SKM-1 treated with dmso at 0.1 percent for 144 hours (cell line): ENCODE results near the gene POFUT2.

Experiments
- DNase-seq: peaks from one replicate; lab custom pipeline; 2025; ENCODE audit not compliant: unreplicated experiment; lab: John Stamatoyannopoulos, UW

The POFUT2 gene

DNA sequence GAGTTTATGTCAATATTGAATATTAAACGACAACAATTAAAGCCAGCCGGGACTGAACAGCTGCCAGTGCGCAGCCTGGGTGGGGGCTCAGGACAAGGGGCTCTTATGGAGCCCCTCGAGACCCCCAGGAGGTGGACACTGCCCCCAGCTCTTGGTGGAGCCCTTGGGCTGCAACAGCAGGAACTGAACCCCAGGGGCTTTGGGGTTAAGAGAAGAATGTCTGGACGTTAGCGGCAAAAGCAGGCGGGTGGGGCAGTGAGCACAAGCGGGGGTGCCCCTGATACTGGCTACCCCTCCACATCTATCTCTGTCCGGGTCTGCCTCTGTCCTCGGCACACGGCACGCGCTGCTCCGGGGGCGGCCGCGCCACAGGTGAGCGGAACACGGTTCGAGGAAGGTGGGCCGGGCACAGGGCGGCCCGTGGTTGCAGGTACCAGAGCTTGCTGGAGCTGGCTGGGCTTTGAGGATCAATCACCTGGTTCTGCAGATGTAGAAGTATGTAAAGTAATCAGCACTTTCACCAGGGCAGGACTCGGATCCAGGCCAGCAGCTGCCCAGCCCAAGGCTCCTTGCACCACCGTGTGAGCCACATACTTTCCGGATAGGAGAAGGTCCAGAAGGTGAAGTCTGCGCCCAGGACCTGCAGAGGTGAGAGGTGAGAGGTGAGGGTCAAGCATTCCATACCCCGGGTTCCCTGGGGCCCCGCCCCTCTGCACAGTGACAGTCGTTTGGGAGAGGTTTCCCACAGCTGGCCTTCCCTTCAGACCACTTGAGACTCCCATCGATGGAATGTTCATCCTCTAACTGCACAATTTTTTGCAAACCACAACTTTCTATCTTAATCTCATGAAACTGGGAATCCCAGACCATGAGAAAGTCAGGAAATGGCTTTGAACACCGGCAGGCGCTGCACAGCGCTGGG lies 12.4 kb upstream of the POFUT2 start:
- DNase-seq: no peak

DNA sequence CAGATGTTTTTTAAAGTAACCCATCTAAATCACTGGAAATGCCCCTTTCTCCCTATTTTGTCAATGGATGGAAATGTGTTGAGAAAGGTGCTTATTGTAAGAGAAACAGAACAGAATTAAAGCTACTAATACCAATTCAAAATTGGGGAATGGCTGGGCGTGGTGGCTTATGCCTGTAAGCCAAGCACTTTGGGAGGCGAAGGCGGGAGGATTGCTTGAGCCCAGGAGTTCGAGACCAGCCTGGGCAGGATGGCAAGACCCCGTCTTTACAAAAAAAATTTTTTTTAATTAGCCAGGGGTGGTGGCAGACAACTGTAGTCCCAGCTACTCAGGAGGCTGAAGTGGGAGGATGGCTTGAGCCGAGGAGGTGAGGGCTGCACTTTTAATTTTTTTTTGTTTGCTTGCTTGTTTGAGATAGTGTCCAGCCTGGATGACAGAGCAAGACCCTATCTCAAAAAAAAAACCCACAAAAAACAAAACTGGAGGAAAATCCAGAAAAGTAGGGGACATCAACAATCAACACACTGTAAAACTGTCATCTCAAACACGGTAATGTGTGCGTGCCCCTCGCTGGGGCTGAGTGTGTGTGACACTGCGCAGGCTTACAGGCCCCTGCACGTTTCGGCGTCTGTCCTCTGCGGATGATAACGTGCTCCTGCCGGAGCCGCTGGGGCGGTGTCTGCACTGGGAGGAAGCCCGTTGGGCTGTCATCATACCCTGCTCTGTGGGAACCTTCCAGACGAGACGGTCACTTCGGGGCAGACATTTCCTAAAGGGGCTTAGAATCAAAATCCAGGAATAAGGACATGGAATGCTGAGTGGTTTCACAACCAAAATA lies 11.6 kb upstream of the POFUT2 start:
- DNase-seq: no peak

DNA sequence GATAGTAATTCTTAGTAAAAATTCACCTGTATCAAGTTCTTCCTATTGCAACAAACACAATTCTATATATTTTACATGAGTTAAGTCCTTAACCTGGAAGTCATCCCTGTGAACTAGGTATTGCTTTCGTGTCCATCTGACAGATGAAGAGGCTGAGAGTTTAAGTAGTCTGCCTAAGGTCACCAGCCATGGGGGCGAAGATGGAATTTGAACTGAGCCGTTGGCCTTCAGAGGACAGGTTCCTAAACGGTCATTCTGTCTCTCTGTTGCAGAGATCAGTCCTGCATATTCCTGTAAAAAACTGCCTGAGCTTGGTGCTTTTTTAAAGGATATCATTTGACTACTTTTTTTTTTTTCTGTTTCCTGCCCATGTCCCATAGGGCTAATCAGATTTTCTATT lies 10.2 kb upstream of the POFUT2 start:
- DNase-seq: no peak

DNA sequence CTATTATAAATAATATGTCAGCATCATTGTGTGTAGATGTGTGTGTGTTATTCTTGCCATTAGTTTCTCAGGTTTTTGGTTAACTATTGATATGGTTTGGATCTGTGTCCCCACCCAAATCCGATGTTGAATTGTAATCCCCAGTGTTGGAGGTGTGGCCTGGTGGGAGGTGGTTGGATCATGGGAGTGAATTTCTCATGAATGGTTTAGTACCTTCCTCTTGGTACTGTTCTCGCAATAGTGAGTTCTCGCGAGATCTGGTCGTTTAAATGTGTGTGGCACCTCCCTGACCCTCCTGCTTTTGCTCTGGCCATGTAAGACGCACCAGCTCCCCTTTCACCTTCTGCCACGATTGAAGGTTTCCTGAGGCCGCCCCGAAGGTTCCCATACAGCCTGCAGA lies 9.6 kb upstream of the POFUT2 start:
- DNase-seq: no peak

DNA sequence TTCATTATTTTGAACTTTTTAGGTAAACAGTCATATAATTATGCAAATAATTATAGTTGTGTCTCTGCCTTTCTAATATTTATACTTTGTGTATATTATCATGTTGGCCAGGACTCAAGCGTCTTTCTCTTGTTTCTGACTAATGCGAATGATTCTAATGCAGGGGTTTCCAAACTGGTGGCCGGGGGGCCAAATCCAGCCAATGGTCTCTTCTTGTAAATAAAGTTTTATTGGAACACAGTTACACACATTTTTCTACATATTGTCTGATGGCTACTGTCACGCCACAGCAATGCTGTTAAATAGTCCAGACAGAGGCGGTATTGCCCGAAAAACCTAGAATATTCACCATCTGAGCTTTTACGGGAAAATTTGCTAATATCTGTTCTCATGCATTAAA lies 8.9 kb upstream of the POFUT2 start:
- no peak for DNase-seq

DNA sequence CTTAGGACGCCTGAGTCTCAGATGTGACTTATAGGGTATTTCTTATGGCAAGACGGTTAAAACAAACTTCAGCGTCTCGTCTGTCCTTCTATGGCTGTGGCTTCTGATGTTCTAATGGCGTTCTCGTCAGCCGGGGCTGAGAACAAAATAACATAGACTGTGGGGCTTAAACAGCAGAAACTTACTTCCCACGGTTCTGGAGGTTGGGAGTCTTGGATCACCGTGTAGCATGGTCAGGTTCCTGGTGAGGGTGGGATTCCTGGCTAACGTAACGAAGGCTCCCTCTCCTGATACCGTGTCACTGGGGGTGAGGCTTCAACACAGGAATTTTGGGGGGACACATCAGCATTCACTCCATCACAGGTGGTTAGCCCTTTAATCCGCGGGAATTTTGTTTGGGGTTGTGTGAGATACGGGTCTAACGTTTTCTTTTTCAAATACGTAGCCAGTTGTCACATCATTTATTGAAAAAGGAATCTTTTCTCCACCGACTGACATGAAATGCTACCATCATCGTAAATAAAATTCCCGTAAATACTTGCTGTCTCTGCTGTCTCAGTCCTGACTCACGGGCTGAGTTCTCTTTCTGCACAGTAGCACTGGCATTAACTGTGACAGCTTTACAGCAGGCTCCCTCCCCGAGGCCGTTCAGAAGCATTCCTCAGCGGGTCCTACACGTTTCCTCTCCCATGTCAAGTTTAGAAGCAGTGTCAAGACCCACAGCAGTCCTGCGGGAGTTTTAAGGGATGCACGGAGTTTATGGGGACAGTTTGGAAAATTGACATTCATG lies 8.1 kb upstream of the POFUT2 start:
- DNase-seq: no peak

DNA sequence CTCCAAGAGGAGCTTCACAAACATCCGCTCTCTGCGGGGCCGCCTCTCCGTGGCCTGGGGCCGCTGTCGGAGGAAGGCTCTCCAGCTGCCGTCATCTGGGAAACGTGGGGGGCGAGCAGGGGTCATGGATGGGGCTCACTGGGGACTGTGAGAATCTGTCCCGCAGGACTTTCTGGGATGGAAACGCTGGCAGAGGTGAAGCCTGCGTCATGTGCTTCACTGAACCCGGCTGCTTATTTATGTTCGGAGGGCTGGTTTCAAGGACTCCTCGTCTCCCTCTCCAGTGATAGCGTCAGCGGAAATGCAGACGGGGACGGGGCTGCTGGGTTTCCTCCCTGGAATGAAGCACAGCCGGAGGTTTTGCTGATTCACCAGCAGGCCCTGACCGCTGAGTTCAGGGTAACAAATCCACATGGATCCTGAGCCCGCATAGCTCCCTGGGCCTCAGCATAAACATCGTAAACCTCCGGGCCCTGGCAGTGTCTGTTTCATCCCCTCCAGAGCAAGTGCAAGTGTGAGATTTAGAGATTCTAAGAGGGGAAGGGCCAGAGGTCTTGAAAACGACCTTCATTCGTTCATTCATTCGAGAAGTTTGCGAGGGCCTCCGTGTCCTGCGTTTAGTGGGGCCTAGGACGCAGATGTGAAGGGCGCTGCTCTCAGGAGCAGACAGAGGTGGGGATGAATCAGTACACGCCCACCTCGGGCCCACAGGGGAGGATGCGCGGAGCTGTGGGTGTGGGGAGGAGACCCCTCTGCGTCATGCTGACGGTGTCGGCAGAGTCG lies 7.0 kb upstream of the POFUT2 start:
- no peak for DNase-seq

DNA sequence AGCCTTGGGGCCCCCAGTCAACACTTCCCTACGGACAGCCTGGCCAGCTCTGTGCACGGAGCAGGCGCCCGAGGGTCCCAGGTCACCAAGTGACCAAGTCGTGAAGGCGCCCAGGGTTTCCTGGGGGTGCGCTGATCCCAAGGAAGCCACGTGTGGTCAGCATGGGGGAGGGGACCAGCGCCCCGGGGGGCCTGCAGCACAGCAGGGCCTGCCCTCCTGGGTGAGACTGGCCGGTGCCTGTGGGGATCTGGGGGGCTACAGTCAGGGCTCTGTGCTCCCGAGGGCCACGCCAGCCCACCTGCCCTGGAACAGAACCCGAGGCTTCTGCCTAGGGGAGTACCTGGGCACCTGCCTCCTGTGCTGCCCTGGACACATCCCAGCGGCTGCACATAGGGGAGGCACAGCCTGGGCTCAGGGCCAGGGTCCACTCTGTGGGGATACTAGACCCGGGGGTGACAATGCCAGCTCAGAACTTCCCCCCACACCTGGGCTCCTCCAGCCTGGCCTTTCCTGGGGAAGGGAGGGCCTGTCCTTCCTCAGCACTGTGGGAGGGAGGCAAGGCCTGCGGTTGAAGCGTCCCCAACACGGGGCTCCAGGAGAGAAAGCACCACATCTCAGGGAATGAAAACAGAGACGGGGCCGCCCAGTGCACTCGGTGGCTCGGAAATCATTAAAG lies 6.2 kb upstream of the POFUT2 start:
- no peak for DNase-seq

DNA sequence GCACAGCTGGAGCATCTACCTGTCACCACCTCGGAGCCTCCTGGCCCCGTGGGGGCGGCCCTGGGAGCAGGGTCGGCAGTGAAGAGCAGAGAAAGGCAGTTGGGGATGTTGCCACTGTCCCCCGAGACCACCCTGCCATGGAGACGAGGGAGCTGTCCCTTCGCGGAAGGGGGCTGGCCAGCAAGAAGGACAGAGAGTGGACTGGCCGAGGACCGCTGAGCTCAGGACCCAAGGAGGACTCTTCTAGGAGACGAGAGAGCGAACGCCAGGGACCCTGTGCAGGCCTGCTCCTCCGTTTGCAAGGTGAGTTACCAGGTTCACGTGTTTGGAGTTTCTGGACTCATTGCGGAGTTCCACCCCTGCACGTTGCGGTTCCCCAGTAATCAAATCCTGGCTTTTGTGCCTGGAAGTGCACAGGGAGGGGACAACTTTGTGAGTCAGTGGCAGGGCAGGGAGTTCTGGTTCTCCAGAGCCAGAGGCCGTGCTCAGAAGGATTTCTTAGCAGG lies 5.6 kb upstream of the POFUT2 start:
- no peak for DNase-seq

DNA sequence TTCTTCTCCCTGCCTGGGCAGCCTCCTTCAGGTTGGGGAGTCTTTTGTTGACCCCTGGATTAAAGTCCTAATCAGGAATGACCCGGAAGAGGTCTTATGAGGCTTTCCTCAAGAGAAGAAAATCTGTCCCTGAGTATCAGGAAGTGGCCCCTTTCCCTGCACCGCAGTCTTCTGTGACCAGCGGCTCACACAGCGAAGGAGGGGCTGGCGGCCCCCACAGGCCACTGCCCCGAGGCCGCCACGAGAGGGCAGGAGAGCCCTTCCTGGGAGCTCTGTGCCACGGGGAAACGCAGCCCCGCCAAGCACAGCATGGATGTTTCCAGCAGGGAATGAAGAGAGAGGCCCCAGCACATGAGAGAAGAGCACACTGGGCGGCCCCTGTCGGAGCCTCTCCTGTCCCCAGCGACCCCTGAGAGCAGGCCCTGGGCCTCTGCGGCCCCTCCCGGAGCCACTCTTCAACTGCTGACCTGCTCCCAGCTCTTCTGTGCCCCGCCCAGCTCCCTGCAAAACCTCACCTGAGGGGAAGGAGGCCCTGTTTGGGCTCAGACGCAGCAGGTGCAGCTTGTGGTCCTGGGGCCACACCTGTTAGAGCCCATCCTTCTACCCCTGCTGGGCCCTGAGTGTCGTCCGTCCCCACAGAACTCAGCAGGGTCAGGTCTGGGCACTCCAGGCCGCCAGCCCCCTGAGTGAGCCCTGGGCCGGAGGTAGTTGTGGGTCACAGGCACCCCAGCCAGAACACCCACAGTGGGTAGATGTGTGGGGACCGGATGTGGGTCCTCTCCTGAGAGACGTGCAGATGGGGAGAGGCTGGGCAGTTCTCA lies 4.9 kb upstream of the POFUT2 start:
- DNase-seq: peak; percentile 85

DNA sequence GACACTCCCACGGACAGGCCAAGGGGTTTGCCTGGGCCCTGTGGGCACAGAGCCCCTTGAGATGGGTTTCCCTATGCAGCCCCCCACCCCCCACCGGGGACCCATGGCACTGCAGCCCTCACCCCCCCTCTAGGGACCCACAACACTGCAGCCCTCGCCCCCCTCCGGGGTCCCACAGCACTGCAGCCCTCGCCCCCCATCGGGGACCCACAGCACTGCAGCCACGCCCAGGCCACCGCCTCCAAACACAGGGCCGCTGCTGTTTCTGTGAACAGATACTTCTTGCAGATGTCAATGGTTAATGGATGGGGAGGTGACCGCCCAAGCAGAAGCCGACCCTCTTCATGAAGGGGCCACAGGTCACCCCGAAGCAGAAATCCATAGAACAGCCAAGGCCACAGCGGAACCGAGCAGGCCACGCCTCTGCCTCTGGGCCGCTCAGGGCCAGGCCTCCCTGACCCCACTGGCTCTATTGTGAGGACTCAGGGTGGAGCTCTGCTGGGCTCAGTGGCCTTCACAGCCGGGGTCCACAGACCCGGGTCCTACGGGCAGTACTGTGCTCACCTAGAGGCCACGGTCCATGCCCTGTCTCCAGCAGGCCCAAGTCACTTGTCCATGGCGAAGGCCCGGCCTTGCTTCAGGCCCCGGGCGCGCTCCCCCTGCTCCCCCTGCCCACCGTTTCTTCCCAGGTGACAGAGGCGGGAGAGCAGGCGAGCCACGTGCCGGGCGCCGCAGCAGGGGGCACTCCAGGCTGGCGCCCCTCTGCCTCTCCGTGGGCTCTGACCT lies 4.1 kb upstream of the POFUT2 start:
- no peak for DNase-seq

DNA sequence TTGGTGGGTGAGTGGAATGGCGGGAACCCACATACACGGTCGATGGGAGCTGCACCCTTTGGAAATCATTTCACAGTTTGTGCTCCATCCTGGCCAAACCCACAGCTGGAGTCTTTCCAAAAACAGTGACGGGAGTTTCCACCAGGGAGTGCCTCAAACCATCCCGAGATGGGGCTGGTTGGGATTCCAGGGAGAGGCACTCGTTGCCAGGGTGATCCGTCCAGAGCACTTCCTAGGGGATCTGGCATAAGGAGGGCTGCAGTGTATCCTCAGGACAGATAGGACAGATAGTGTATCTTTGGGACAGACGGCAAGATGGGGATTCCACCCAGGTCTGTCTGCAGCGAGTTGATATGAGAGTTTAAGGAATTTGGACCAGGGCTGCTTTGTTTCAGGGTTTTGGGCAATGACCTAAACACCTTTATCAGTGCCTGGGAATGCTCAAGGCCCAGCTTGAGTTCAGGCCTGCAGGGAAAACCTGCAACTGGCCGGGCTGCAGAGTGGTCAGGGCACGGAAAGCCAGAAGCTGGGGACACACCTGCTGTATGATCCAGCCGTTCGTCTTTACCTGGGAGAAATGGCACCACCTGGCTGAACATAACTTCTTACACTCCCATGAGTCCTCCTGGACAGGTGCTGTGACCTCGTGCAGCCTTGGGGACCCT lies 3.4 kb upstream of the POFUT2 start:
- DNase-seq: no peak

DNA sequence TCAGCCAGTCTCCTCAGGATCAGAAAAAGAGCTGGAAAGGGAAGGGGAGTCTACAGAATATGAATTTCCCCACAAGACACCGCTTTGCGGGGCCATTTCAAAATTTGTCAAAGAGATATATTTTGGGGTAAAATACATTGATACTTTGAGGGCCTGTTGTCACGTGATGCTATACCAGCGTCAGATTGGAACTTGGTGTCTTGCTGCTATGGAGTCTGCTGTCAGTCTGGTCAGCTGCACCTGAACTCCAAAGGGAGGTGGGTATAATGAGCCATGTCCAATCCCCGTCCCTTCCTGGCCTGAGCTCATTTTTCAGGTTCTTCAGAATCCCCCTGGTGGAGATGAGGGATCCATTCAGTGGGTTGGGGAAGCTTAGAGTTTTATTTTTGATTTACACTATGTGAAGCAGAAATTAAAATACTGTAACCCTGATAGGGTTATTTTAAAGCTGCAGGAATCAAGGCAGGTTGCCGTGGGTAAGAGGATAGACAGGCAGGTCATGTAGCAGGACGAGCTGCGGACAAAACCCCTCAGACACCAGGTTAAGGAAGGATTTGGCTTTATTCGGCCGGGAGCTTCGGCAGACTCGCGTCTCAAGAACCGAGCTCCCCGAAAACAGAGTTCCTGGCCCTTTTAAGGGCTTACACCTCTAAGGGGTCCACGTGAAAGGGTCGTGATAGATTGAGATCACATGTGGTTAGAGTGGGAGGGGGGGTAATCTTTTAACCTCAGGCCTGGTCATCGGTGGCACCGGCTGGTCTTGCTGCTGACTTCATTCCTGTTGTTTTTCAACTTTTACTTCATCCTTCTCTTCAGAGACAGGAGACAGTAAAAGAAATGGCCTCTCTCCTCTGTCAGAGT lies 2.2 kb upstream of the POFUT2 start:
- DNase-seq: no peak

DNA sequence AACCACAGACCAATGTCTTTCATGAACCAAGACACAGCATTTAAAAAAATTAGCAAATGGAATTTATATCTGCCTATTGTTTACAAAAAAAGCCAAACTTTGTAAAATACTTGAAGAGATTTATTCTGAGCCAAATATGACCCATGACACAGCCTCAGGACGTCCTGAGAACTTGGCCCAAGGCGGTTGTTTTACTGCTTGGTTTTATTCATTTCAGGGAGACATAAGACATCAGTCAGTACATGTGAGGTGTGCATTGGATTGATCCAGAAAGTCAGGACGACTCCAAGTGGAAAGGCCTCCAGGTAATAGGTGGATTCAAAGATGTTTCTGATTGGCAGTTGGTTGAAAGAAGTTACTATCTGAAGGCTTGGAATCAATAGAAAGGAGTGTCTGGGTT lies 1.4 kb upstream of the POFUT2 start:
- no peak for DNase-seq

DNA sequence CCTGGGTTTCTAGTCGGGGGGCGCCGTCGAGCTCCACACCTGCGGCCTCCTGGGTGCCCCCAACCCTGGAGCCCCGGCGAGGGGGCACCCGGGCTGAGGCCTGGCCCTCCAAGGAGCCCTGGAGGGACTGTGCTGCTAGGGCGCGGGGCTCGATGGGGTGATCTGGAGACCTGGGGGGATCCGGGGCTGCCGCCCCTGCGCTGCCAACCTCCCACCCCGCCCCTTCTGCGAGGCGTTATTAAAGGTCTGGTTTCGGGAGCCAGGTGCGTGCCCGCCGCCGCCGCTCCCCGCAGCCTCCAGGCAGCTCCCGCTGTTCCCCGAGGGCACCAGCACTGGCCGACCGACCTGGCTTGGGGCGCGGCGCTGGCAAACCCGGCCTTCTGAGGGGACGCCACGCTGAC lies 746 bp upstream of the POFUT2 start:
- DNase-seq: no peak

DNA sequence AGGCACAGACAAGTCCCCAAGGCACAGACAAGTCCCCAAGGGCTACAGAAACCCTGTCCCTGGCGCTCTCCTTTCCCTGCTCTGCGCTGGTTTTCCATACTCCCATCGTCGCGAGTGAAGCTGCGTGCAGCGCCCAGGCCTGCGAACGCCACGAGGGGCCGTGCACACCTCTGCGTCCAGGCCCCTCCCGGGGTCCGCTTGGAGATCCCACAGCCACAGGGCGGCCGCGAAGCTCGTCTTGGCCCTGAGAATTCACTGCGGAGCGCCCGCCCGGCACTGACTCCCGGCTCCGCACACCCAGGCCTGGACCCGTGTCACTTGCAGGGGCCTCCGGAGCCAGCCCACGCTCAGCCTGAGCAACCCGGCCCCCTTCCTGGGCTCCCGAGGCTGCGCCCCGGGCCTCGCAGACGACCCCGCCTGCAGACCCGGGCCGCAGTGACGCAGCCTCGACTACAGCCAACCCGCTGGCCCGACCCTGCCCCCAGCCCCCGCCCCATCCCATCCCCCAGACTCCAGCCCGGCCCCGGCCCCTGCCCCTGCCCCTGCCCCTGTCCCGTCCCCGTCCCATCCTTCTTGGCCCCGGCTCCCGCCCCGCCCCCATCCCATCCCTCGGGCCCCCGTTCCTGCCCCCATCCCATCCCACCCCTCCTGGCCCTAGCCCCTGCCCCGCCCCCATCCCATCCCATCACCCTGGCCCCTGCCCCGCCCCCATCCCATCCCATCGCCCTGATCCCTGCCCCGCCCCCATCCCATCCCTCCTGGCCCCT lies 841 bp downstream of the POFUT2 start:
- no peak for DNase-seq
